NCI-H1694 treated with DMSO at 0.1 percent for 48 hours (cell line): ENCODE results near the gene C10orf105.

Experiments used
- DNase-seq: peaks from one replicate; lab custom pipeline; 2025; lab: John Stamatoyannopoulos, UW

The C10orf105 gene, protein sequence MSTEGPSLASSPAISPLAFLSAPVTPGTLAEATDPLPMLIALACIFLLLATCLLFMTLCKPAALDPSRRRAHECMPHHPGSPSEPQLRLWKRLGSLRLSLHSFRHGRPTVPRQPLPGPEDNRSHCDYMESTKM

DNA sequence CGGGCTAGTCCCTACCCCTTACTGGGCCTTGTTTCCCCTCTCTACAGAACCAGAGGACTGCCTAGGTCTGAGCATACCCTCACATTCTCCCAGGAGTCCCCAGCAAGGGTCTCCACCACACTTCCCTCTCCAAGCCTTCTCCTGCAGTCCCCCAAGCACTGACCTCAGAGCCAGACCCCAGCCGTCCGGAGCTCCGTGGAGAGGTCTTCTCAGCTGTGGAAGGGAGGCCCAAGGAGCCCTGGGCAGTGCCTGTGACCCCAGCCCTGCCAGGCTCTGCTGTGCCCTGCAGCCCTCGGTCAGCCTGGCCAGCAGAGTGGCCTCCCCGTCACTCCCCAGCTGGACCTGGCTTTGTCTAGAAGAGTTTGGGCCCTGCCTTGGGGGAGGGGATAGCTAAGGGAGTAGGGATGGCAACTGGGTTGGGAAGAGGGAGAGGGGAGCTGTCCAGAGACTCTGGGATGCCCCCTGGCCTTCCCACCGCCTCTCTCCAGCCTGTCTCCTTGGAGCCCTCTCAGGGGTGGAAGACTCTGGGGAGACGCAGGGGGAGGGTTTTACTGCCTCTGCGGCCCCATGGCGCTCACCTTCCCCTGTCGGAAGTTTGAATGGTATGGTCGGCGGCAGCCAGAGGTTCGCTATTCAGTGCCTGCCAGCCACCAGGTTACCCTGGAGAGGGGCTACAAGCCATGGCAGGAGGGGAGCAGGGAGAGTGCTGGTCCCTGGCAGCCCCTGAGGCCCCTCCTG, at the start of gene C10orf105:
Gene C10orf105, minus strand, starts transcription at position 315 of the 738 bp plus-strand sequence. CDS start 3,441 bp downstream, outside the sequence.
- no peak for DNase-seq

DNA sequence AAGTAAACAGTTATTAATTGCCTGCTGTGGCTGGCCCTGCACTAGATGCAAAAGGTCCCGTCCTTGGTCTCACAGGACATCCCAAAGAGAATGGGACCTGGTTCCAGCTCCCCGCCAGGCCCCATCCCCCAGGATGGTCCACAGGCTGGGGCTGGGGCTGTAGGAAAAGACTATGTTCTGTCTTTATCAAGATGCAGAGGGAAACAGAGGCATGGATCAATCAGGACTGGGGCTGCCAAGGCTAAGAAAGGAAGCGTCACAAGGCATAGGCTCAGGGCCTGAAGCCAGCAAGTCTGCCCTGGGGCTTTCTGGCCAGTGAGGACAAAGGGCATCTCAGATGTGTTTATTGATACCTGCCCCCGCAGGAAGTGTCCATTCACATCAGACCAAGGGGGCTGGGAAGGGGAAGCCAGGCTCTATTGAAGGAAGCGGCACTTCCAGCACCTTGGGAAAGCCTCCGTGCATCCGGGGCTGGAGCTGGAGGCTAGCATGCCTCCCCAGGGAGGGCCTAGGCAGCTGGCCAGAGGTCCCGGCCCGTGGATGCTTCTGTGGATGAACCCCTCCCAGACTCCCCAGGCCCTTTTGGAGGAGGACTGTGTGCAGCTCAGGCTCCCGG, 48.0 kb upstream of the C10orf105 start:
- DNase-seq = no peak

DNA sequence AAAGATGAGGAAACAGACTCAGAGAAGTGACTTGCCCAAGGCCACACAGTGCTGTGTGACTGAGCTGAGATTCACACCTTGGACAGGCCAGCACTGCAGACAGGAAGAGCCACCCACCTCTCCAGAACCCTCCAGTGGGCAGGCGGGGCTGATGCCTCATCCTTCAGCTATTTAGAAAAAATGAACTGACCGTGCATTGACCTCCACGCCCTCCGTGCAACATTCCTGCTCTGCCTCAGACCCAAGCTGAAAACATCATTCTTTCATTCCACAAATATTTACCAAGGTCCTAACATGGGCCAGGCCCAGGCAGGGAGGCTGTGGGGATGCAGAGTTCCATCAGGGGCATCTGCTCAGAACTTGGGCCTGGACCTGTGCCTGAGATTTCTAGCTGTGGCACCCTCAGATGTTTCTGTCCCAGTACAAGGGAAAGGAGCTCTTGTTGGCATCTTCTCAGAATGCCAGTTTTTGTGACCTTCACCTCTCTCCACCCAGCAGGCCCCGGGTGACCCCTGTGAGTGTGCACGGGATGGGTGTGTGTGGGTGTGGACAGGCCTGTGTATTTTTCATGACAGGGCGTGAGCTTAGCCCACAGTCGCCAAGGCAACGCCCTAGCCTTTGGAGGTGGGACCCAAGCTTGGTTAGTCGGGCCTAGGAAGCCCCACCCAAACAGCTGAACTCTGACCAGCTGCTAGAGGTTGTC, 47.3 kb upstream of the C10orf105 start:
- DNase-seq = no peak

DNA sequence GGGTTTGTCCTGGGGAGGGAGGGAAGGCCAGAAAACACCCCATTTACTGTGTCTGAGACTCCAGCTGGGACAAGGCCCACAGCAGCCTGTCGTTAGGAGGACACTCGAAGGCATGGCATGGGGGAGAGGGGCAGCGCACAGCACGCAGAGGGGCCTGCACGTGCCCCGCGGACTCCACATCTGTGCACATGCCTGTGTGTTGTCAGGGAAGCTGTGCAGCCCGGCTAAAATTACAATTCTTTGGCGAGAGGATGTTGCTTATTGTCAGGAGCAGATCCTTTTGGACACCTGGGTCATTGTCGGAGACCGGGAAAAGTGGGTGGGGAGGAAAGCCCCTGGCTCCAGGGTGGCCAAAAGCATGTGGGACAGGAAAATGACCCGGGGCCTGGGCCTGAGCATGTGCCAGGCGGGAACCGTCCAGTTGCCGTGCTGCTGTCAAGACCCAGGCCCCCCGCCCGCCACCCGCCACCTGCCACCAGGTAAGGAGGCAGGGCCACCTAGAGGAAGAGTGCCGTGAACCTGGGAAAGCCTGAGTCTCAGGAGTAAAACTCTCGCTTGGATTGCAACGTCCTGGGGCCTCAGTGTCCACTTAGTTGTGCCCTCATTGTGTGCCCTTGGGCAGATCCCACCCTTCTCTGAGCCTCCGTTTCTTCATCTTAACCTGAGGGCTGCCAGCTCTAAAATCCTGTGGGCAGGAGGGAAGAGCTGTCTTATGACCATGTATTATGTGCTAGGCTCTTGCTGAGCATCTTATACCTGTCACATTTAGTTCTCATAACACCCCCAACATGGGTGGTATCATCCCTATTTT, 46.5 kb upstream of the C10orf105 start:
- DNase-seq = no peak

DNA sequence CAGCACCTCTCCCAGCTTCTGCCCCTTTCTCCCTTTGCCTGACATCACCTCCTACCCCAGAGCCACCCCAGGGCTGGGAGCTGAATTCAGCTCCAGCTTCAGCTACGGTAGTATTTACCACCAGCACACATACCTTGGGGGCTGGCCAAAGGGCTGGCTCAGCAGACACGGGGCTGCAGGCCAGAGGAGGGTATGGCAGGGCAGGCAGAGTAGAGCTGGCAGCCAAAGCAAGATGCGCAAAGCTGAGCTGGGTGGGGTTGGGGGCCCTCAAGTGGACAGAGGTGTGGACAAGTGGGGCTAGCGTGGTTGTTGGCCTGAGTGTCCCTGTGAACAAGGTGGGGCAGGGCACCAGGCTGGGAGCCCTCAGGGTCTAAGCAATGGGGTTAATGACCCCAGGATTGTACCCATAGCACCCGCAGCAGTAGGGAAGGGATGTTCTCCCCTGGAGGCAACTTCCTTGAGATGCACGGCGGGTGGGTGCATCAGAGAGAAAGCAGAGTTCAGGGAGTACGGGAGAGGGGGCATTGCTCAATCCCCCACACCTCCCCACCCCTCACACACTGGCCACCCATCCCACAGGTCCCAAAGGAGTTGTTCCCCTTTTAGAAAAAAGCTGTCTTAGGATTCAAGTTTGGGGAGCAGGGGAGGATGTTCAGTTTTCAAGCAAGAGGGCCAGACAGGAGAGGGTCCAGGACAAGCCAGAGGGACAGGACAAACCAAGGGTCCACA, 45.8 kb upstream of the C10orf105 start:
- DNase-seq = no peak

DNA sequence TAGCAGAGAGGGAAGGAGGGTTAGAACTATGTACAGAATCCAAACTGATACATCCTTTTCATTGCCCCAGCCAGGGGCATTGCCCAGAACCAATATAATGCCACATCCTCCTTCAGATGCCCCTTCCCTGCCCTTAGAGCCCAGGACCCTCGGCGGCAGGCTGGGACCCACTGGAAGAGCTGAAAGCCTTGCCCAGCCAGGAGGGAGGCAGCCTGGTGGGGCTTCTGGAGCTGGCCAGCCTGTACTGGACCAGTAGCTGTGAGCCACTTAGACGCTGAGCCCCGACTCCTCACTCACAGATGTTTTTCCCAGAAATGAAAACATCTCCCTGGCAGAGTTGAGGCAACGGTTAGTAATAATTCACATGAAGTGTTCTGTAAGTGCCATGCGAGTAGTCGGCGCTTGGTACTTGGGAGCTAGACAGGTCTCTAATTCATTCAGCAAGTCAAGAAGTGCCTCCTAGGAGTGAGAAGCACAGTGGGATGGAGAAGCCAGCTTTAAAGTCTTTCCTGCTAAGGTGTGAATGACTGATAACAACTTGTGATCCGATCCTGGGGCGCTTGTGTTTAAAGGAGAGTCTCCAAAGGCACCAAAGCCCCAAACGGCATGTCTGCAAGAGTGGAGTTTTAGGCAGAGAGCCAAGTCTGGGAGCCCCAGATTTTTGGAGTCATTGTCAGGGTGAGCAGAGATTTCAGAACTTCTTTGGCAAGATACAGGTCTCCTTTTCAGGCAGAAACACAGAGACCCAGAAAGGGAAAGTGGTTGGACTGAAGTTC, 44.0 kb upstream of the C10orf105 start:
- no peak for DNase-seq

DNA sequence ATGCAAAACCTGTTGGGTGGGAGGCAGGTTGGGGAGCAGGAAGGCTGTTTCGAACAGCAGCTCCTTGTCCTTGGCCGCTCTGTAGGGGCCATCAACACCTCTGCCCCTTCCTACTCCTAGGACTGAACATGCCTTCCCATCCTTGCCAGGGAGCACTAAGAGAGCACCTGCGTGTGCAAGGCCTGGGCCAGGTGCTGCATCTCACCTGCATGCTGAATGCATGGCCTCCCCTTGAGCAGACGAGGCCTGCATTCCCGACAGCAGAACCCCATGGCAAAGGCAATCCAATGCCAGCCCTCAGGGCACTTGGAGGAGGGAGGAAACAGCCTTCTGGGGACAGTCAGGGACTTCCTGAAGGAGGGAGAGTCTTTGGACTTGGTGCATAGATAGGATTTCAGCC, 42.7 kb upstream of the C10orf105 start:
- no peak for DNase-seq

DNA sequence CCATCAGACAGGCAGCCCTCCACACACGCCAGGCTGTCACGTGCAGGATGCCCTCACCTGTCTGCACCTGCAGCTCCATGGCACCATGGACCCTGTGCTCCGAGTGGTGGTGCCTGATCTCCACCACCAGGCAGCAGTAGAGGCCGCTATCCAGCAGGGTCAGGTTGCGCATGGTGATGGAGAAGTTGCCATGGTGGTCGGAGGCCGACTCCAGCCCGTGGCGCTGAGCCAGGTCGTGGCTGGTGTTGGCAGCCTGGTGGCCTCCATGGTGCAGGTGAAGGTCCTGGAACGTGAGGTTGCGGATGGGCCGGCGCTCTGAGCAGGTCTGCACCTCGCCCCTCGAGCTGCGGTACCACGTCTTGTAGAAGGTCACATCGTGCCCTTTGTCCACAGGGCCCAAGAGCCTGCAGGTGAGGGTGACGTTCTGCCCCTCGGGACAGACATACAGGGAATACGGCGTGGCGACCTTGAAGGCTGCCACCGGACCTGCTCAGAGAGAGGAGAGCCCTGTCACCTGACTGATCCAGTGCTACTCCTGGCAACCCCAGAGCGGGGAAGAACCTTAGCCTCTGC, 42.0 kb upstream of the C10orf105 start:
- no peak for DNase-seq

DNA sequence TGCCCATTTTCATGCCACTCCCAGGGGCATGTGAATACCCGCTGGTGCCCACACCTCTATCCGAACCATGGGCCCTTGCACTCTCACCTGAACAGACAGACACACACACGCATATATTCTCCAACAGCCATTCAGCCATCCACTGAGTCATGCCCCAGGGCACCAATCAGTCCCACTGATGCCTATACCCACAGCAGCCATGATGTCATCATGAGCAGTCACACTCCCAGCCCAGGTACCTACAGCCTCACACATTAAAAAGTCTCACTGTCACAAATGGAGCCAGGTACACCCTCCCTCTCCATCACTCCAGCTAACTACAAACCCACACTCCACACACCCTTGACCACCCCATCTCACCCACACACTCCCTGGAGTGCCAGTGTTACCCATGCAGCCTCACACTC, 41.5 kb upstream of the C10orf105 start:
- DNase-seq = no peak

DNA sequence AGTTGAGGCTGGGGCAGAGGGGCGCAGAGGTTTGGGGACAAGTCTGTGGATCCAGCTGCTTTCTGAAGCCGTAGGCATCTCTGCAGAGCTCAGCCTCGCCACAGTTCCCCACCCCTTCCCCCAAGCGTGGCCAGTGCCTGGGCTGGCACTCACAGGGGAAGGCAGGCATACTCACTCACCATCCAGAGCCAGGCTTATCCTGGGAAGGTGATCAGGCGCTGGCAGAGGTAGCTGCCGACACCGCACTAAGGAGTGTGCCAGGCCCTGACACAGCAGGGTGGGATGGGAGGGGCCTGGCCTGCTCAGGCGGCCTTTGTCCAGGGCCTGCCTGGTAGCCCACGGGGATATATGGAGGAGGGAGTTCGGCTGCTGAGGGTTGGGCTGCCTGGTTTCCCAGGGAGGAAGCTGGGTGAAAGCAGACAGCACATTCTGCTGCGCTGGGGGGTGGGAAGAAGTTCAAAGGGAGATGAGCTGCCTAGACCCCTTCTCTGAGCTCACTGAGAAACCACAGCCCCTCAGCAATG, 37.9 kb upstream of the C10orf105 start:
- DNase-seq = no peak

DNA sequence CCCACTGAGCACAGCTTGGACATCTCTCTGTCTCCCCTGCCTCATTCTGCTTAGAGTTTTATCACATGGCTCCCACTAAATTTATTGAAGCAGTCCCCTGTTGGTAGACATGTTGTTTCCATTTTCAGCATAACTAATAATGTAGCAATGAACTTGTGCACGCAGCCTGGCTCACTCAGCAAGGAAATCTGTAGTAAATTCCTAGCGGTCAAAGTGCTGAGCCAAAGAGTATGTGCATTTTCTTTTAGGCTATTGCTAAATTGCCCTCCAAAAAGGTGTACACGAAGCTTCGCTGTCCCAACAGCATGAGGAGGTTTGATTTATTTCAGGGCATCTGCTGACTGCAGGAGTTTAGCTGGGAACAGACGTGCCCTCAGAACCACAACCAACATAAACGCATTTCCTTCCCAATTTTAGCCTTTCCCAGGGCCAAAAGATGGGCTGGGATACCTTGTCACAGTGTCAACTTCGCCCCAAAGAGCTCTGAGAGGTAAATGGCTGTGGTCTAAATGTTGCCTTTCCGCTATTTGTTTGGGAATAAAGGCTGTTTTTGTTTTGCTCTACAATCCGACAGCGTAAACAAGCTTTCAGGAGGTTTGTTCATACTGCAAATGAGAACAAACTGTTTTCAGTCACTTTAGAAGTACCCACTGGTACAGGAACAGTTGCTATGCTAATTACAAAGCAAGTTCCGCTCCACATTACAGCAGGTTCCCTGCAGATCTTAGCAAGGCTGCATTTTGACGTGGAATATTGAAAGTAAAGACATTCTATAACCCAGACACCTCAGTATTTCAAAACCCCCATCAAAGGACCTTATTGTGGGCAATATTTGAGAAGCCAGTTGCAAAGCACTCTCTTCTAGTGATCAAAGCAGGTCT, 37.0 kb upstream of the C10orf105 start:
- DNase-seq = peak; percentile 30

DNA sequence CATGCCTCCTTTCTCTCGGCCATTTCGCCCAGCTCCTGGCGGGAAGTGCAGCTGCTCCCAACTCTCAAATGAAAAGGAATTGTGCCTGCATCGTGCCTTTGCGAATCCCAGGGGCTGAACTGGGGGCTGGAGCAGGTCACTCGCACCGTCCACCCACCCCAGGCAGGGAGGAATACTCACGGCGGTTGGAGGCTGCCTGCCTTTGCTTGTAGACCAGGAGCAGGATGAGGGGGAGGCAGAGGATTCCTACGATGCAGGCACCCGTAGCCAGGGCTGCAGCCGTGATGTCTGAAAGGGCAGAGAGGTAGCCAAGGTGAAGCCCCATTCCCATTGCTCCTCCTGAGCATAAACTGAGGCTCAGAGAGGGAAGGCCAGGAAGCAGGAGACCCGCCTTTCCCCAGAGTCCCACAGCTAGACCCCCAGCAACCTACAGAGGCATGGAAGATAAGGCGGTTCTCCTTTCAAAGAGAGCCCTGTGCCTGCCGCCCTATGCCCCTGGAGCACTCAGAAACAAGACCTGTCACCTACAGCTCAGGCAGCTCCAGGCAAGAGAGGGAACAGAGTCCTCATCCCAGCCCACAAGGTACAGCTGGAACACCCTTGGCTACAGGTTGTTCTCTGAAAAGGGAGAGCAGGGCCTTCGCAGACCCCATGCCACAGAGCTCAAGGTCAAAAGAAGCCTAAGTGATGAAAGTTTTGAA, 35.8 kb upstream of the C10orf105 start:
- DNase-seq = no peak

DNA sequence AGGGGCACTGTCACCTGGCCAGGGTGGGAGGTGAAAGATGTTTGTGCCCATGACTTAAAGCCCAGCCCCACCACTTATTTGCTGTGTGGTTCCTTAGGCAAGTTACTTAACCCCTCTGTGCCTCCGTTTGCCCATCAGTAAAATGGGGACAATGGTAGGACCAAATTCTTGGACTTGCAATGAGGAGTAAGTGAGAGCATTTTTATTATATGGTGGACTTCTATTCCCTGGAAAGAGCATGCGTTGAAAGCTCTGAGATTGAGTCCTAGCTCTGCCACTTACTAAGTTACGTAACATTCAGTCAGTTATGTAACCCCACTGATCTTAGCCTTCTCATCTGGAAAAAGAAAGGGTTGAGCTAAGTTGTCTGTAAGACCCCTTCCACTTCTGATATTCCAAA, 35.0 kb upstream of the C10orf105 start:
- no peak for DNase-seq

DNA sequence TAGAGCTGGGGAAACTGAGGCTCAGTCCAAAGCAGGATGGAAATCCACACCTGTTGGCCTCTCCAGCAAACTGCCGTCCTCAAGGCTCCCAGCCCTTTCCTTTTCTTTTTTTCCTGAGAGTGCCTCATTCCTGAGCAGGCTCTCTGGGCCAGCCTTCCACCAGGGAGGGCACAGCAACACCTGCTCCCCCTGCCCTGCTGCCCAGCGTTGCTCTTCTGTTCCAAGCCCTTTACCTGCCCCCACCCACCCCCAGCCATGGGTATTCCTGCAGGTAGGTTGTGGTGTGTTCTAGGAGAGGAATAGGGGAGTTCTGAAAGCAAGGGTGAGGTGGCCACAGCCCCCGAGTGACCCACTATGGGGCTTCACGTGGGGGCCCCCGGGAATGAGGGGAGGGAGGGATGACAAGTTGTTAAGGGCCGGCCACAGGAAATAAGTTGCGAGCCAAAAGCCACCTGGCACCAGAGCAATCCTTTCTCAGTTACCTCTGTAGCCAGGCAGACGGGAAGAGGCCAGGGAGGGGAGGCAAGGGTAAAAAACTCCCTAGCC, 34.5 kb upstream of the C10orf105 start:
- DNase-seq = no peak

DNA sequence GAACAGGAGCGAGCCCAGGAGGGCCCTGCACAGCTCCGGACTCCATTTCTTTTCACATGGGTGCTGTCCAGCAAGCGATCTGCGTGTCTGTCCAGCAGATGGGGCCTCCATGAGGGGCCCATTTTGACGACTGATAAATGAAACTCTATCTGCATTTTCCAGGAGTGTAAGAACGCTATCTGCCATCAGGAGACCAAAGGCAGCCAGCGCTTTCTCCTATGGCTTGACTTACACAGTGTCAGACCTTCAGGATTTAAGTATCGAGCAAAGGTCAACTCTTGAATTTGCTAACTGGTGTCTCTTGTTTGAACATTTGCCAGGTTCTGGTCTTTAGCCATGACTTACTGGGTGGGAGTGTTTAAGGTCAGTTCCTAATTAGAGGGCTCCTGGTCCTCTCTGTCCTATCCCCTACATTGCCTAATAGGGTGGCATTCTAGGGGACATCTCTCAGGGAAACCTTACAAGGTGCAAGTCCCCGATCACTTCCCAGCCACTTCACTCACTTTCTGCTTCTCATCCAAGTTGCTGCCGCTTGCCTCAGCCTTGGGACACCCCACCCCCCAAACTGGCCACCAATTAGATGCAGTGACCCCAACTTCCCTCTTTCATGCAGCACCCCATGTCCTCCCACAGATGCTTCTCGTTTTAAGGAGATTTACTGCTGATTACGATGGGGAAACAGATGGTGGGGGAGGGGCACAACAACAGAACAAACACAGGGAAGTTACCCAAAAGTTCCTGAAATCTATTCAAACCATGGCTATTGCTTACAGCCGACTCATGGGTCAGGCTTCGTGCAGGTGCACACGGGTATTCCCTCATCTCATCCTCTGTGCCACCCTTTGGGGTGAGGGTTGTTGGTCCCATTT, 33.7 kb upstream of the C10orf105 start:
- peak; percentile 27 for DNase-seq

DNA sequence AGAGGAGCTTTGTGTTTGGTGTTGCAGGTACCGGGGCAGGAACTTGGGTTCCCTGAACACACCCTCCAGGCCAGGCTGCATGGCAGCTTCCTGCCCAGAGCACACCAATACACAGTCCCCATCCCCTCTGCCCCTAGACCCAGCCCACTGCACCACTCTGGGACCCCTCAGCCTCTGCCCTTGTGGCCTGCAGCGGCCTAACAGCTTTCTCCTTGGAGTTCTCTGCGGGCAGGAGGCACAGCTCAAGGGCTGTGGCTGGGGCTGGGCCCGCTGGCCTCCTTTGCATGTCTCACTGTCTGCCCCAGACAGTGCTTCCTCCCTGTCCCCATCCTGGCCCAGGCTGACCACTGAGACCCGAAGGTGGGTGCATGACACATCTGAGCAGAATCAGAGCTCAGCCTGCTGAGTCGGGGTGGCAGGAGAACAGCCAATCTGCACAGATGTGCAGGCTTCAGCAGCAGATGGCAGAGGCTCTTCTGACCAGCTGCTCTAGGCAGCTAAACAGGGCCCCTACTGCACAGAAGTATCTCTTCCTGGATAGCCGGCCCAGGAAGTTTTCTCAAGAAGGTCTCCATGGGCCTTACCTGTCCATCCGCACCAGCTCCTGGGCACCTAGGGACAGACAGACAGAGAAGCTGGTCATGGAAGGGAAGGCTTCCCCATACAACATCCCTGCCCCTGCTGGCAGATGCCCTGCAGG, 33.0 kb upstream of the C10orf105 start:
- peak; percentile 57 for DNase-seq
